ENCODE measurements around the gene RFPL3.
"Not testable (repeated sequence)": the region's sequence is repeated elsewhere in the genome, so short reads cannot be mapped to it uniquely, and the experiment has no call there.

The RFPL3 gene

DNA sequence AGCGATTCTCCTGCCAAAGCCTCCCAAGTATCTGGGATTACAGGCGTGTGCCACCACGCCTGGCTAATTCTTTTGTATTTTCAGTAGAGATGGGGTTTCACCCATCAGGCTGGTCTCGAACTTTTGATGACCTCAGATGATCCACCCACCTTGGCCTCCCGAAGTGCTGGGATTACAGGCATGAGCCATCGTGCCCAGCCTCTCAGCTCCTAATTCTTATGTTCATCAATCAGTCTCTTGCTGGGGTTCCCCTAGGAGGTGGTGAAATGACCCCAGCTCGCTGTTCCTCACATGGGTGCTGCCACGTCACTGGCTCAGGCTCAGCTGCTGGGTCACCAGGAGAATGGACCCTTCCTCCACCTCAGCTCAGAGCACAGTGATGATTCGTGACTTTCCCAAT lies at the start of gene RFPL3:
Gene RFPL3 (plus strand): TSS at position 301 of the 400 bp plus-strand sequence. CDS start 205 bp downstream, outside the sequence.
- not testable (repeated sequence) for DNase-seq (ENCODE audit: low spot score)

- no peak for DNase-seq (ENCODE audit: low spot score)
These were observed 49.5 kb upstream of the RFPL3 start for GRCh38 chr22:32308191-32308590.

- no peak for DNase-seq (ENCODE audit: low spot score)
These were observed 48.7 kb upstream of the RFPL3 start for GRCh38 chr22:32308934-32309333.

GRCh38 chr22:32309585-32310251 lies 47.9 kb upstream of the RFPL3 start:
- DNase-seq (ENCODE audit: low spot score) = no peak

DNA sequence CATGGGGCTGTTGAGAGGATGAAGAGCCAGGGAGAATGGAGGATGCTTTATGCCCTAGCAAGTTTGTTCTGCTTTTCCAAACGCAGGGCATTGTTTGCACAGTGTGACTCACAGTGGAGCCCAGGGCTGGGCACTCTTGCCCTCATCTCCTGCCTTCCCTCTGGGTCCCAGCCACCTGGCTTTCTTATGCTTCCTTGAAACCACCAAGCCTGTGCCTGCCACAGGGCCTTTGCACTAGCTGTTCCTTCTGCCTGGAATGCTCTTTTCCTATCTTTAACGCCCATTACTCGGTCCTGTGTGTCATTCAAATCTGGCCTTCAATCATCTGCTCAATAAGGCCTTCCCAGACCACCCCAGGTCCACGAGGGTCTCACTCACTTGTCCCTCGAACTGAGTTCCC lies 46.9 kb upstream of the RFPL3 start:
- DNase-seq (ENCODE audit: low spot score) = no peak

DNA sequence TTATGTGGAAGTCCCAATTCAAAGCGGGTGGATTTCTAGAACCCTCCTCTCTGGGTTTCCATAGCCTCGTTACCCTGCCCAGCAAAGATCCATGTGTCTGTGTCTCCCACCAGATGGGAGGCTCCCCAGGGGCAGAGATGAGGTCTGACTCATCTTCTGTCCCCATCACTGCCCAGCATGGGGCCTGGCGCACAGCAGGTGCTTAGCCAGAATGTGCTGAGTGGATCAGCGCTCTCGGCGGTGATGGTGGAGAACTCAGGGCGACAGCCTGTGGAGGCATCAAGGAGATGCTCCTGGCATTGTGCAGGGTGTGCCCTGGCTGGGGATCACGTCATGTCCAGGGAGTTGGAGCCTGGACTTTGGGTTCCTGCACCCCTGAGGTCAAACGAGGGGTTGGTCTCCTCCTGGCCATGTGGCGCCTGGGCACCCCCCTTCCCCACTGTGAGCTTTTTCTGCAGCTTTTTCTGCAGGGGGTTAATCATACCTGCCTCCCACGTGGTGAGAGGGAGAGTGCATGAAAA lies 46.1 kb upstream of the RFPL3 start:
- DNase-seq (ENCODE audit: low spot score) = no peak

DNA sequence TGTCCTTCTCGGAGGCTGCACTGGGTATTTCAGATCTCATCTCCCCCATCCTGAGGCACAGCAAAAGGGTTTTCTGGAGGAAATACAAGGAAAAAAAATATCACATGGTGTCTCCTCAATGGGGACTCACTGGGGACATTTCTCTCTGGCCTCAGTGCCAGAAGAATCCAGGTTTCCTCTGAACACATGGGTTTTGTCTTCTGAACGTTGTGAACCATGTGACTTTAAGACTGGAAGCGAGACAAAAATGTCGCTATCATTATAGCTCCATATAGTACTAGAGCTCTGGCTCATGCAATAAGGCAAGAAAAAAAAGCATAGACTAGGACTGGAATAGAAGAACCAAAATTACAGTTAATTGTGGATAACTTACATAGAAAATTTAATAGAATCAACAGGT lies 44.9 kb upstream of the RFPL3 start:
- no peak for DNase-seq (ENCODE audit: low spot score)

DNA sequence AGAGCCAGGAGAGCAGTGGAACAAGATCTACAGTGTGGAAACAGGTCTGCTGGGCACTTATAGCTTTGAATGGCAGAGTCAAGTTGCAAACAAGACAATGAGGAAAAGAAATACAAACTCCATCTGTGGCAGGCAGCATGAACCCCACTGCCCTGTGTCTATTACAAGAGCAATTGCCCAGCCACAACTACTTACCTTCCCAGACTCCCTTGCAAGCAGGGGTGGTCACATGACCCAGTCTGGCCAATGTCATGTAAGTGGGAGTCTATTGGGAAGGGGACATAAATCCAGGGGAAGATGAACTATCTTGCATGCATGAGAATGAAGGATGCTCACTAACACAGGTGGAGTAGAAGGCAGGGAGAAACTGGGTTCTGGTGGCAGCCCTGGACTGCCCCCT lies 44.1 kb upstream of the RFPL3 start:
- DNase-seq (ENCODE audit: low spot score) = no peak

DNA sequence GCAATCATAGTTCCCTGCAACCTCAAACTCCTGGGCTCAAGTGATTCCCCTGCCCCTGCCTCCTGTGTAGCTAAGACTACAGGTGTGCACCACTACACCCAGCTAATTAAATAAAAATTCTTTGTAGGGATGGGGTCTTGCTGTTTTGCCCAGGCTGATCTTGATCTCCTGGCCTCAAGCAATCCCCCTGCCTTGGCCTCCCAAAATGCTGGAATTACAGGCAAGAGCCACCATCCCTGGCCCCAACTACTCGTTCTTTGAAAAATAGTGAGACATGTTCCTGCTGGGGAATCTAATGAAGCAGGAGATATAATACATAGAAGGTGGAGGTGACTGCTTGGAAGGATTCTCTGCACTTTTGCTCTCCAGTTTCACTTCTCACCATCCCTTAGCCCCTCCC lies 40.1 kb upstream of the RFPL3 start:
- no peak for DNase-seq (ENCODE audit: low spot score)

GRCh38 chr22:32318361-32318760 lies 39.3 kb upstream of the RFPL3 start:
- DNase-seq (ENCODE audit: low spot score) = no peak

DNA sequence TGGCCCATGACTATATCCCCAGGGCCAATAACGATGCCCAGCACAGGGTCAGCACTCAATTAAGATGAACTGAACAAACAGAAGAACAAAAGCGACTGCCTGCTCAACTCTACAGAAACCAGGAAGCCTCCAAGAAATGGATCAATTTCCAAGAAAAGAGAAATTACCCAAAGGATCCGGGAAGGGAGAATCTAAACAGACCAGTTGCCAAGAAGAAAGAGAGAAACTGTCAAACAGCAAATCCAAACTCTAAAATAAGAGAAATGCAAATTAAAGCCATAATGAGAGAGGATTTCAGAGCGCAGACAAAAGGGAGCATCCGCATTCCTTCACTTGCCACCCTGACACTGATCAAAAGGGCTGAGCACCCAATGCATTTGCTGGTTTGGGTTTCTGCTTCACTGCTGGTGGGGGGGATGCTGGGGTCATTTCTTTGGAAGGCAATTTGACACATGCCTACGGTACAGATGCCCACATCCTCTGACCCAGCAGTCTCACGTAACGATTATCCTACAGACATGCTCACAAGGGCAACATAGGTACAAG lies 37.7 kb upstream of the RFPL3 start:
- DNase-seq (ENCODE audit: low spot score) = no peak

DNA sequence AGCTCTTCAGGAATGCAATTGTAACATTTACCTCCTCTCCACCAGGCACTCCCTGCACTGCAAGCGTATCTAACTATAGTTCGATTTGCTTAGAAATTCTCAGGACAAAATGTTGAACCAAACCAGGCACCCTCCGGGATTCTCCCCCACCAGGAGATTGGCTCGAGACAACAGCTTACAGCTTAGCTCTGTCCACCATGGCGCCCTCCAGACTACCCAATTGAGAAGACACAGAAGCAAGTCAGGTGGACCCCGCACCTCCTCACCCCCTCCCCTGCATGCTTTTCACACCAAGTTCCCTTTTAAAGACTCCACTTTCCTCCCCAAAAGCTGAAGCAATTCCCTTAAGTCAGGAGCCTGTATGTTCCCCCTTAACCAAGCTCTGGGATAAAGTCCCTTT lies 34.7 kb upstream of the RFPL3 start:
- no peak for DNase-seq (ENCODE audit: low spot score)

- DNase-seq (ENCODE audit: low spot score) = no peak
These were observed 34.0 kb upstream of the RFPL3 start for GRCh38 chr22:32323513-32324164.

DNA sequence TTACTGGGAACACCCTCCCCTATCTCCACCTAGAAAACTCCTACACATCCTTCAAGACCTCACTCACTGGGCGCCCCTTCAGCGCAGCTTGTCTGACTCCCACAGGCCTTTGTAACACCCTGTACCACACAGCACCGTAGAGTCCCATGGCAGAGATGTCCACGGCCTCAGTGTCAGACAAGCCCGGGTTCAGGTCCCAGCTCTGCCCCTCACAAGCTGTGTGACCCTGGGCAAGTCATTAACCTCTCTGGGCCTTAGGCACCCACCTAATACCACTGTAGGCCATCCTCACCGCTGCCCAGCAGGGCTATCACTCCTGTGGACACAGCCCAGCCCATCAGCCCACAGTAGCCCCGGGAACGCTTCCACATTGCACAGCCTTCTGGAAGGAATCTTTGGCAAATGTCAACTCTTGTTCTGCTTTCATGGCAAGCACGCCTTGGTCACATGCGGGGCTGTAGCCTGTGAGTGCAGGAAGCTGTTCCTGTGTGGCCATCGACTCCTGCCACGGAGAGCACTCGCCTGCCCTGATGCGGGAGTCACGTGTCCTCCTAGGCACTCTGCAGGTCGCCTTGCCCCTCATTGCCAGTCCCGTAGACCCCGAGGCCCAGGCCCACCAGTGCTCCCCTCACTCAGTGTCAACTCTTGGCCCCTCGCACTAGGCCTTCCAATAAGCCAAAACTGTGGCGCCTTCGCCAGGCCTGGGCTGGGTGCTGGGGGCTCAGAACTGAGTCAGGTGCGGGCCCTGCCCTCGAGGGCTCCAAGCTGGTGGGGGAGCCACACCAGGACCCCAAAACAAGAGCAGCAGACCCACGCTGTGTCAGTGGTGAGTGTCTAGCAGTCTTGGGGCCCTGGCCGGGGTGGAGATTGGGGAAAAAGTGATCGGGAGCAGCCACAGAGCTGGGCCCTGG lies 32.9 kb upstream of the RFPL3 start:
- DNase-seq (ENCODE audit: low spot score) = no peak

- no peak for DNase-seq (ENCODE audit: low spot score)
These were observed 32.3 kb upstream of the RFPL3 start for GRCh38 chr22:32325416-32325801.

- DNase-seq (ENCODE audit: low spot score) = no peak
These were observed 31.8 kb upstream of the RFPL3 start for GRCh38 chr22:32325811-32326237.

- no peak for DNase-seq (ENCODE audit: low spot score)
These were observed 31.0 kb upstream of the RFPL3 start for GRCh38 chr22:32326647-32327046.

DNA sequence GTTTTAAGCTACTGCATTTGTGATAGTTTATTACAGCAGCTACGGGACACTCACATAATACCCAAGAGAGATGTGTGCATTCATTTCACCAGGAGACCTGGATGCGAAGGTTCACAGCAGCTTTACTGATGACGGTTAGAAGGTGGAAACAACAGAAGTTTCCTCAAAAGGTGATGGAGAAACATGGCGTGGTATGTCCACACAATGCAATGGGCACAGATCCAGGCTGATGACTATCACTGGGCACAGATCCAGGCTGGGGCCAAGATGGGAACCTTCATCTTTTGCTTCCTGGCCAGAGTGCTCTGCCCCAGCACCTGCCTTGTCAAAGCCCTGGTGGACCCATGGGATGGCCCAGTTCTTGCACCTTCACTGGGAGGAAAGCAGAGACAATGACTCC lies 30.6 kb upstream of the RFPL3 start:
- no peak for DNase-seq (ENCODE audit: low spot score)

DNA sequence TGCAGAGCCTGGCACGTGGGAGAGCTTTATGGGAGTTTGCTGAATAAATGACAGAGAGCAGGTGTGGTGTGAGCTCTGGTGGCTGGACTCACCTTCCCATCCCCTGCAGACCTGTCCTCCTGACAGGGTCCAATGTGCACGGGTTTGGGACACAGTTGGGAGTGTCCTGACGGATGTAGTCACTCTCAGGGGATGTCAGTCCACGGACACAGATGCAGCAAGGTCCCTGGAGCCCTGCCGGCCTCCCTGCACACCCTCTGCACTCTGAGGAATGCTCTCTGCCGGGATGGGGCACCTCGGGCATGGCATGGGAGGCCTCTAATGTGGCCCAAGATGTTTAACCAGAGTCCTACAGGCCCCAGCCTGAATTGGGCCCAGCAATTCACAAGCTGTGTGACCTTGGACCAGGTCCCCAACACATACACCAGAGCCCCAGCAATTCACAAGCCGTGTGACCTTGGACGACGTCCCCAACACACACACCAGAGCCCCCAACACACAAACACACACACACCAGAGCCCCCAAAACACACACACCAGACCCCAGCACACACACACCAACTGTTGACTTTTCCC lies 30.0 kb upstream of the RFPL3 start:
- no peak for DNase-seq (ENCODE audit: low spot score)

DNA sequence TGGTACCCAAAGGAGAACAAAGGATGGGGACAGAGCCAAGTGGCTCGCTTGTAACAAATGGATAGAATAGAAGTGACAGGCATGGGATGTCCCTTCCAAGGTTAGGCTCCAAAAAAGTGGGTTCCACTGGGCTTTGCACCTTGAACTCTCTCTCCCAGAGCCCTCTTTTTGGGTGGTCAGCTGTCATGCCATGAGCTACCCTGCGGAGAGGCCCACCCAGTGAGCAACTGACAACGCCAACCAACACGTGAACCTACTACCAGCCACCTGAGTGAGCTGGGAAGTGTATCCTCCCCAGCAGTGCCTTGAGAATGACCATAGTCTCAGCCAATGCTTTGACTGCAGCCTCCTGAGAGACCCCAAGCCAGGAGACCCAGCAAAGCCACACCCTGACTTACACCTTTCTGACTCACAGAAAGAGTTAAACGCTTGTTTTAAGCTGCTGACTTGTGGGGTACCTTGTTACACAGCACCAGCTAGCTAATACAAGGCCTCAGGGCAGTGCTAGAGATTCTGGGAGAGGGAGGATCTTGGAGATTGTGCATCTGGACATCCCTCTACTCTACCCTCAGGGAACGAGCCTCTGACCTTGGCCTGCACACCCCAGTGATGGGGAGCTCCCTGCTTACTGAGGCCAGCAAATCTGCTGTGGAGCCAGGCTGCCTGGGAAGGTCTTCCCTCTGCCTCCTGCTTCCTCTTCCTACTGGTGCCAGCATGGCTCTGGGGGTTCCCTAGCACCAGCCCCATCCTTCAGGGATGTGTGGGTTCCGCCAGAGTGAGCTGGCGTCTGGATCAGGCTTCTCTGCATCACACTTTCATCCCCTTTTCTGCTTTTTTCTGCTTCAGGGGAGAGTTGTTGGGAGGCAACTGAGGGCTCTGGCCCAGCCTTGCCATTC lies 29.1 kb upstream of the RFPL3 start:
- no peak for DNase-seq (ENCODE audit: low spot score)

DNA sequence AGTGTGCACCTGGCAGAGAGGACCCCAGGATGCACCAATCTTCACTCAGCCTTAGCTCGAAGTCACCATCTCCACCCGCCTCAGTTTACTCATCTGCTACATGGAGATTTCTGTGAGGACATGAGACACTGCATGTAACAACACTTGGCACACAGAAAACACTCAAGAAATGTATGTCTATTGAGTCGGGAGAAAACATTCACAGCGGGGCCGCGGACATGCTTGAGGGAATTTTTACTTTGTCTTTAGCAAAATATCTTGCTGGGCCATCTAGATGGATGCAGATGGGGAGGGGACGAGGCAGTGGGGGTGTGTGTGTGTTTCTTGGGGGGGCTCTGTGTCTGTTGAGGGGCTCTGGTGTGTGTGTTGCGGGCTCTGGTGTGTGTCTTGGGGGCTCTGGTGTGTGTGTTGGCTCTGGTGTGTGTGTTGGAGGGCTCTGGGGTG lies 28.4 kb upstream of the RFPL3 start:
- no peak for DNase-seq (ENCODE audit: low spot score)

All from putamen (tissue), 1 donor.